Cardiac muscle cell (in vitro differentiated cells and primary cell): ENCODE data around the gene PSMD8. TPM values are rescaled to one million over a fixed set of nuclear protein-coding genes. Genes with fewer than 3 reads are reported as not detected.

Source experiments
- DNase-seq, 2 donors: peaks; one replicate each; pipeline versions ENCODE4 v3.0.0 to v3.0.0-alpha.2; 2010 to 2017; ENCODE audit warnings: low read depth in 1 of 2, low spot score in 1 of 2
- H3K27ac ChIP-seq: fragments of 200-600 bp; sonication (generic); 2 replicates; pipeline ENCODE4 v1.5.1; 2016
- H3K27me3 ChIP-seq: fragments of 200-600 bp; sonication (generic); 2 replicates; pipeline ENCODE4 v1.6.0; 2016; ENCODE audit warnings: control low read depth
- H3K36me3 ChIP-seq: fragments of 200-600 bp; sonication (generic); 2 replicates; pipeline ENCODE4 v1.5.1; 2016; ENCODE audit warnings: control low read depth
- H3K4me1 ChIP-seq: fragments of 200-600 bp; sonication (generic); 2 replicates; pipeline ENCODE4 v1.8.1; 2017; ENCODE audit warnings: low read depth, mild to moderate bottlenecking, mixed run types
- H3K4me3 ChIP-seq: fragments of 200-600 bp; sonication (generic); 2 replicates; pipeline ENCODE4 v1.5.1; 2016; ENCODE audit warnings: mild to moderate bottlenecking
- H3K9me3 ChIP-seq: fragments of 200-600 bp; sonication (generic); 2 replicates; pipeline ENCODE4 v1.5.1; 2017; ENCODE audit warnings: low read depth, mild to moderate bottlenecking, control low read depth
- CTCF ChIP-seq: IDR thresholded peaks from 2 replicates; pipeline ENCODE4 v1.5.1; 2012; ENCODE audit warnings: low read depth, mild to moderate bottlenecking, low read length
- polyA plus RNA-seq: library from polyadenylated mRNA; unstranded; fragments of >200 nt; fragmentation: Nextera tagmentation; extraction: Ambion mirVana; gene quantifications from 2 replicates; pipeline ENCODE4 v1.2.1, GENCODE V29; 2016
- total RNA-seq: library from RNA; depleted of rRNA; stranded (reverse); fragments of >200 nt; gene quantifications from 2 replicates; pipeline ENCODE4 v1.2.3, GENCODE V29; 2016

PSMD8 gene
- total and polyA plus RNA-seq, 2 experiments from 2014 or later, result 233 to 303 TPM

GRCh38 chr19:38386971-38387549 is 12.7 kb downstream of the PSMD8 start:
- H3K27me3 ChIP-seq, result no peaks in the 10 kb centered on the region
- peak; percentile 13 to 21 for DNase-seq
- peaks cover 12% of the 10 kb centered on the region for H3K36me3 ChIP-seq
- no peak for TF ChIP-seq CTCF
- H3K27ac ChIP-seq, result no peak overlapping the region
- peak overlapping the region; percentile 52 for H3K4me3 ChIP-seq
- H3K4me1 ChIP-seq, result no peaks in the 10 kb centered on the region
- no peaks in the 10 kb centered on the region for H3K9me3 ChIP-seq

GRCh38 chr19:38387550-38388348 is 13.4 kb downstream of the PSMD8 start, which contains the start of gene GGN:
Gene GGN (minus strand): TSS chr19:38388034. CDS start chr19:38387261, 773 bp downstream.
- H3K4me3 ChIP-seq, result peak within 1 kb of the TSS; percentile 52

GRCh38 chr19:38388349-38389100 is 14.2 kb downstream of the PSMD8 start, which contains the start of gene SPRED3:
Gene SPRED3 (plus strand): TSS chr19:38388697. CDS start chr19:38390303, 1,606 bp downstream.
- Histone ChIP-seq H3K27me3 (no peaks in the 10 kb centered on the region), H3K9me3 (no peaks in the 10 kb centered on the region), H3K4me3 (peak within 1 kb of the TSS; percentile 52), H3K4me1 (no peaks in the 10 kb centered on the region), H3K36me3 (peaks cover 4% of the 10 kb centered on the region), H3K27ac (peak within 1 kb of the TSS; percentile 75)
- TF ChIP-seq CTCF, result no peak
- DNase-seq, result peak; percentile 62 to 73

More at GRCh38 chr19:38387550-38388348, 13.4 kb downstream of the PSMD8 start, which contains the start of gene GGN:
- H3K27ac ChIP-seq, result peak within 1 kb of the TSS; percentile 75
- no peaks in the 10 kb centered on the region for H3K27me3 ChIP-seq
- H3K4me1 ChIP-seq, result no peaks in the 10 kb centered on the region
- DNase-seq, result peak; percentile 92 to 96
- H3K9me3 ChIP-seq, result no peaks in the 10 kb centered on the region
- TF ChIP-seq CTCF, result no peak
- H3K36me3 ChIP-seq, result peaks cover 8% of the 10 kb centered on the region

- Histone ChIP-seq H3K36me3 (no peaks in the 10 kb centered on the region), H3K9me3 (no peaks in the 10 kb centered on the region), H3K4me3 (peak overlapping the region; percentile 52), H3K4me1 (no peaks in the 10 kb centered on the region), H3K27me3 (no peaks in the 10 kb centered on the region), H3K27ac (no peak overlapping the region)
- no peak for TF ChIP-seq CTCF
- DNase-seq, result peak; percentile 41 to 80
Observed at GRCh38 chr19:38389101-38389925, 14.9 kb downstream of the PSMD8 start.
